HG03378 (cell line): ENCODE results near the gene GRK5.
"Not testable (repeated sequence)": the region's sequence is repeated elsewhere in the genome, so short reads cannot be mapped to it uniquely, and the experiment has no call there.

Experiments used
- ATAC-seq: cut with Tn5 transposase; IDR thresholded peaks from one replicate; pipeline ENCODE4 v1.9.1; 2021; ENCODE audit warnings: mild to moderate bottlenecking, moderate library complexity; ENCODE audit not compliant: unreplicated experiment

The GRK5 gene

GRCh38 chr10:119431034-119431772 lies 223.8 kb downstream of the GRK5 start:
- no peak for ATAC-seq

GRCh38 chr10:119431773-119432135 lies 224.4 kb downstream of the GRK5 start:
- ATAC-seq: no peak

- ATAC-seq: not testable (repeated sequence)
Measured at GRCh38 chr10:119434942-119435341, 227.6 kb downstream of the GRK5 start.

- ATAC-seq: no peak
Measured at GRCh38 chr10:119438717-119439116, 231.3 kb downstream of the GRK5 start.

GRCh38 chr10:119439922-119440321 lies 232.6 kb downstream of the GRK5 start:
- no peak for ATAC-seq

GRCh38 chr10:119441151-119441821 lies 233.9 kb downstream of the GRK5 start:
- no peak for ATAC-seq

- no peak for ATAC-seq
Measured at GRCh38 chr10:119441921-119442757, 234.8 kb downstream of the GRK5 start.

- no peak for ATAC-seq
Measured at GRCh38 chr10:119442758-119443060, 235.3 kb downstream of the GRK5 start.

GRCh38 chr10:119443441-119443840 lies 236.1 kb downstream of the GRK5 start:
- no peak for ATAC-seq

GRCh38 chr10:119443970-119444660 lies 236.7 kb downstream of the GRK5 start:
- no peak for ATAC-seq

- ATAC-seq: no peak
Measured at GRCh38 chr10:119444866-119445265, 237.5 kb downstream of the GRK5 start.

- no peak for ATAC-seq
Measured at GRCh38 chr10:119445311-119445934, 238.1 kb downstream of the GRK5 start.

- no peak for ATAC-seq
Measured at GRCh38 chr10:119445935-119446317, 238.6 kb downstream of the GRK5 start.

- no peak for ATAC-seq
Measured at GRCh38 chr10:119446441-119447277, 239.3 kb downstream of the GRK5 start.

GRCh38 chr10:119447421-119447820 lies 240.1 kb downstream of the GRK5 start:
- ATAC-seq: no peak

- ATAC-seq: no peak
Measured at GRCh38 chr10:119447823-119448546, 240.6 kb downstream of the GRK5 start.

- no peak for ATAC-seq
Measured at GRCh38 chr10:119448628-119449584, 241.5 kb downstream of the GRK5 start.

- no peak for ATAC-seq
Measured at GRCh38 chr10:119449760-119450461, 242.5 kb downstream of the GRK5 start.
